K562 (cell line): ENCODE results near the gene HEBP1. TPM values are rescaled to one million over a fixed set of nuclear protein-coding genes. Genes with fewer than 3 reads are reported as not detected.

Experiments used
- CBX3 ChIP-seq, 2 experiments: IDR thresholded peaks; 1 replicate in 1 of 2; 2 replicates in 1 of 2; pipeline ENCODE4 v1.6.1; 2012; ENCODE audit warnings: inconsistent platforms in 2 of 2, low read length in 2 of 2, borderline replicate concordance in 1 of 2, control low read depth in 1 of 2
- DACH1 ChIP-seq: fragments of 450-650 bp; IDR thresholded peaks from 2 replicates; pipeline ENCODE4 v1.6.1; 2018; ENCODE audit not compliant: partially characterized antibody
- DMBX1 ChIP-seq: fragments of 250-450 bp; sonication (Bioruptor Pico); IDR thresholded peaks from 2 replicates; pipeline ENCODE4 v1.8.0; 2022; ENCODE audit warnings: inconsistent platforms, mild to moderate bottlenecking, moderate library complexity, borderline replicate concordance
- ETV1 ChIP-seq: fragments of 450-650 bp; conservative IDR thresholded peaks from 2 replicates; pipeline ENCODE4 v1.6.1; 2016; ENCODE audit warnings: missing genetic modification characterization, control low read depth, low read depth, missing compliant biosample characterization
- GATA2 ChIP-seq: sonication (generic); formaldehyde crosslinking; IDR thresholded peaks from 2 replicates; pipeline ENCODE4 v1.4.0; 2020; ENCODE audit warnings: mild to moderate bottlenecking, missing genetic modification reagents
- GATAD2A ChIP-seq: fragments of 450-650 bp; IDR thresholded peaks from 2 replicates; pipeline ENCODE4 v1.6.1; 2017
- NFRKB ChIP-seq: fragments of 450-650 bp; IDR thresholded peaks from 2 replicates; pipeline ENCODE4 v1.6.1; 2016; ENCODE audit warnings: low read depth
- PHF8 ChIP-seq: fragments of 200-600 bp; sonication (generic); IDR thresholded peaks from 2 replicates; pipeline ENCODE4 v1.6.1; 2012; ENCODE audit warnings: mixed run types, mild to moderate bottlenecking, inconsistent platforms, low read length, moderate library complexity, borderline replicate concordance
- SIX5 ChIP-seq, 2 experiments: IDR thresholded peaks; 2 replicates each; pipeline ENCODE4 v1.6.1; 2011; ENCODE audit warnings: low read length in 2 of 2, borderline replicate concordance in 1 of 2, low read depth in 1 of 2, mild to moderate bottlenecking in 1 of 2, moderate library complexity in 1 of 2; ENCODE audit not compliant: insufficient read depth in 1 of 2
- TAF9B ChIP-seq: fragments of 450-650 bp; IDR thresholded peaks from 2 replicates; pipeline ENCODE4 v1.6.1; 2018; ENCODE audit warnings: mild to moderate bottlenecking; ENCODE audit not compliant: partially characterized antibody
- TAL1 ChIP-seq: fragments of 450-650 bp; IDR thresholded peaks from 2 replicates; pipeline ENCODE4 v1.6.1; 2016; ENCODE audit warnings: mild to moderate bottlenecking
- U2AF2 ChIP-seq: fragments of 200-400 bp; formaldehyde crosslinking; optimal IDR thresholded peaks from 2 replicates; pipeline ENCODE3; 2017; ENCODE audit warnings: low read depth, mild to moderate bottlenecking, low read length
- XRCC5 ChIP-seq: fragments of 200-400 bp; formaldehyde crosslinking; IDR thresholded peaks from 2 replicates; pipeline ENCODE4 v1.6.1; 2017; ENCODE audit warnings: low read depth, mild to moderate bottlenecking, low read length
- ZBTB17 ChIP-seq: fragments of 450-650 bp; formaldehyde crosslinking; IDR thresholded peaks from 2 replicates; pipeline ENCODE4 v1.4.0; 2020; ENCODE audit warnings: mild to moderate bottlenecking
- ZFX ChIP-seq: sonication (generic); formaldehyde crosslinking; IDR thresholded peaks from 2 replicates; pipeline ENCODE4 v1.8.0; 2022; ENCODE audit warnings: mild to moderate bottlenecking, missing genetic modification reagents, moderate library complexity
- ZNF146 ChIP-seq: IDR thresholded peaks from one replicate; pipeline ENCODE4 v1.6.1; 2018; ENCODE audit warnings: missing compliant biosample characterization; ENCODE audit not compliant: unreplicated experiment
- ZNF175 ChIP-seq: fragments of 200-800 bp; sonication (Bioruptor generic); IDR thresholded peaks from 2 replicates; pipeline ENCODE4 v1.6.1; 2016; ENCODE audit warnings: low read depth, mild to moderate bottlenecking, missing genetic modification characterization, missing compliant biosample characterization
- ZNF224 ChIP-seq: sonication (generic); formaldehyde crosslinking; IDR thresholded peaks from 2 replicates; pipeline ENCODE4 v1.8.0; 2022; ENCODE audit warnings: mild to moderate bottlenecking, missing genetic modification reagents
- ZNF263 ChIP-seq: sonication (generic); formaldehyde crosslinking; IDR thresholded peaks from 2 replicates; pipeline ENCODE4 v1.8.0; 2022; ENCODE audit warnings: mild to moderate bottlenecking, missing genetic modification reagents, borderline replicate concordance
- ZNF311 ChIP-seq: fragments of 250-450 bp; sonication (Bioruptor Pico); IDR thresholded peaks from 2 replicates; pipeline ENCODE4 v1.4.0; 2020; ENCODE audit warnings: mild to moderate bottlenecking, moderate library complexity
- ZNF41 ChIP-seq: fragments of 250-450 bp; sonication (Bioruptor Pico); conservative IDR thresholded peaks from 2 replicates; pipeline ENCODE4 v1.4.0; 2020; ENCODE audit warnings: mild to moderate bottlenecking
- polyA plus RNA-seq, 8 experiments: library from polyadenylated mRNA; depleted of rRNA in 4 of 8; stranded (reverse) in 5 of 8; unstranded in 3 of 8; fragments of >200 nt; fragmentation: Nextera tagmentation in 2 of 8; fragmentation: Illumina TruSeq in 1 of 8; extraction: Ambion mirVana in 2 of 8; extraction: Trizol in 1 of 8; gene quantifications; 2 replicates each; pipeline versions ENCODE4 v1.2.1 to v1.2.3, GENCODE V29; 2011 to 2014; ENCODE audit warnings: inconsistent platforms in 1 of 8, missing spikeins in 1 of 8
- total RNA-seq, 7 experiments: library from RNA; depleted of rRNA in 6 of 7; stranded (reverse); fragments of >200 nt in 6 of 7; fragmentation: Illumina TruSeq in 2 of 7; extraction: Trizol in 2 of 7; gene quantifications; 2 replicates each; pipeline versions ENCODE4 v1.2.1 to v1.2.3, GENCODE V29; 2011 to 2021; ENCODE audit warnings: low replicate concordance in 1 of 7
- TF ChIP-seq, protein P1 (sequence below): fragments of 450-650 bp; IDR thresholded peaks from 2 replicates; pipeline ENCODE4 v1.7.1; 2018; ENCODE audit warnings: mild to moderate bottlenecking, low read depth; ENCODE audit not compliant: partially characterized antibody
- TF ChIP-seq, protein P2 (sequence below): fragments of 250-450 bp; sonication (Bioruptor Pico); IDR thresholded peaks from 2 replicates; pipeline ENCODE4 v1.4.0; 2020; ENCODE audit warnings: borderline replicate concordance
- TF ChIP-seq, protein P3 (sequence below): fragments of 450-650 bp; IDR thresholded peaks from 2 replicates; pipeline ENCODE4 v1.6.1; 2017; ENCODE audit warnings: mild to moderate bottlenecking, moderate library complexity

Gene HEBP1
- total and polyA plus RNA-seq, 9 of the 15 experiments (the other 6 are each of a cell fraction or from before 2014, with no cell fraction given), result 1.1 to 10.1 (median 2.4) TPM

DNA sequence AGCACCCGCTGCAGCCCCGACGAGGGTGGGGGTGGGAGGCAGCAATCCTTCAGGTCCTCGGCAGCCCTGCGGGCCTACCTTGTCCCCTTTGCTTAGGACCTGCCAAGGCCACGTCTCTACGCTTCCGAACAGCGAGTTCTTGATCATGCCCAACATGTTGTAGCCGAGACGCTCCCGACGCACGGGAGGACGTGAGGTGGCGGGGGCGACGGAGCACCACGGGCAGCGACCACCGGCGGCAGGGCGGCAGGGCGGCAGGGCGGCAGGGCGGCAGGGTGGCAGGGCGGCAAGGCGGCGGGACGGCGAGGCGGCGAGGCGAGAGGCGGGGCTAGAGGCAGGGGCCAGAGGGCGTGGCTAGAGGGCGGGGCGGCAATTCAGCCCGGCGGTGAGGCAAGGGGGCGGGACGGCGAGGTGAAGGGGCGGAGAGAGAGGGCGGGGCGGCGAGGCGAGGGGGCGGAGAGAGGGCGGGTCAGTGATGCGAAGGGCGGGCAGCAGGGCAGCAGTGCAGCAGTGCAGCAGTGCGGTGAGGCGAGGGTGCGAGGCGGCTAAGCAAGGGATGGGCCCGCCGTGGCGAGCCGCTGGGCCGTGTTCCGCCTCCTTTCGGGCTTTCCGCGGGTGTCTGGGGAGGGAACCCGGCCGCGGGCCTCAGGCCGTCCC, at the start of gene HEBP1 (continued):
- TF ChIP-seq ETV1, result no peak
- no peak for TF ChIP-seq ZNF175 (CRISPR knock-in tag)
- TF ChIP-seq ZNF41, result no peak
- TF ChIP-seq ZBTB17 (CRISPR knock-in tag), result no peak
- no peak for TF ChIP-seq U2AF2
- TF ChIP-seq, protein P1, sequence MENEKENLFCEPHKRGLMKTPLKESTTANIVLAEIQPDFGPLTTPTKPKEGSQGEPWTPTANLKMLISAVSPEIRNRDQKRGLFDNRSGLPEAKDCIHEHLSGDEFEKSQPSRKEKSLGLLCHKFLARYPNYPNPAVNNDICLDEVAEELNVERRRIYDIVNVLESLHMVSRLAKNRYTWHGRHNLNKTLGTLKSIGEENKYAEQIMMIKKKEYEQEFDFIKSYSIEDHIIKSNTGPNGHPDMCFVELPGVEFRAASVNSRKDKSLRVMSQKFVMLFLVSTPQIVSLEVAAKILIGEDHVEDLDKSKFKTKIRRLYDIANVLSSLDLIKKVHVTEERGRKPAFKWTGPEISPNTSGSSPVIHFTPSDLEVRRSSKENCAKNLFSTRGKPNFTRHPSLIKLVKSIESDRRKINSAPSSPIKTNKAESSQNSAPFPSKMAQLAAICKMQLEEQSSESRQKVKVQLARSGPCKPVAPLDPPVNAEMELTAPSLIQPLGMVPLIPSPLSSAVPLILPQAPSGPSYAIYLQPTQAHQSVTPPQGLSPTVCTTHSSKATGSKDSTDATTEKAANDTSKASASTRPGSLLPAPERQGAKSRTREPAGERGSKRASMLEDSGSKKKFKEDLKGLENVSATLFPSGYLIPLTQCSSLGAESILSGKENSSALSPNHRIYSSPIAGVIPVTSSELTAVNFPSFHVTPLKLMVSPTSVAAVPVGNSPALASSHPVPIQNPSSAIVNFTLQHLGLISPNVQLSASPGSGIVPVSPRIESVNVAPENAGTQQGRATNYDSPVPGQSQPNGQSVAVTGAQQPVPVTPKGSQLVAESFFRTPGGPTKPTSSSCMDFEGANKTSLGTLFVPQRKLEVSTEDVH, result no peak
- peak; percentile 64 for TF ChIP-seq ZFX (CRISPR knock-in tag)
- TF ChIP-seq DACH1, result no peak
- TF ChIP-seq, protein P2, sequence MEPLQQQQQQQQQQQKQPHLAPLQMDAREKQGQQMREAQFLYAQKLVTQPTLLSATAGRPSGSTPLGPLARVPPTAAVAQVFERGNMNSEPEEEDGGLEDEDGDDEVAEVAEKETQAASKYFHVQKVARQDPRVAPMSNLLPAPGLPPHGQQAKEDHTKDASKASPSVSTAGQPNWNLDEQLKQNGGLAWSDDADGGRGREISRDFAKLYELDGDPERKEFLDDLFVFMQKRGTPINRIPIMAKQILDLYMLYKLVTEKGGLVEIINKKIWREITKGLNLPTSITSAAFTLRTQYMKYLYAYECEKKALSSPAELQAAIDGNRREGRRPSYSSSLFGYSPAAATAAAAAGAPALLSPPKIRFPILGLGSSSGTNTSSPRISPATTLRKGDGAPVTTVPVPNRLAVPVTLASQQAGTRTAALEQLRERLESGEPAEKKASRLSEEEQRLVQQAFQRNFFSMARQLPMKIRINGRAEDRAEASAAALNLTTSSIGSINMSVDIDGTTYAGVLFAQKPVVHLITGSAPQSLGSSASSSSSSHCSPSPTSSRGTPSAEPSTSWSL (CRISPR knock-in tag), result no peak
- TF ChIP-seq XRCC5, result no peak
- TF ChIP-seq CBX3 (IDR thresholded peaks at IDR 0.05; ENCODE audit: borderline replicate concordance in 1 of 2, low read length in 2 of 2), result no peak
- TF ChIP-seq NFRKB, result no peak
- no peak for TF ChIP-seq GATA2 (CRISPR knock-in tag)
- no peak for TF ChIP-seq ZNF146
- no peak for TF ChIP-seq ZNF311 (CRISPR knock-in tag)
- no peak for TF ChIP-seq GATAD2A
- TF ChIP-seq, protein P3, sequence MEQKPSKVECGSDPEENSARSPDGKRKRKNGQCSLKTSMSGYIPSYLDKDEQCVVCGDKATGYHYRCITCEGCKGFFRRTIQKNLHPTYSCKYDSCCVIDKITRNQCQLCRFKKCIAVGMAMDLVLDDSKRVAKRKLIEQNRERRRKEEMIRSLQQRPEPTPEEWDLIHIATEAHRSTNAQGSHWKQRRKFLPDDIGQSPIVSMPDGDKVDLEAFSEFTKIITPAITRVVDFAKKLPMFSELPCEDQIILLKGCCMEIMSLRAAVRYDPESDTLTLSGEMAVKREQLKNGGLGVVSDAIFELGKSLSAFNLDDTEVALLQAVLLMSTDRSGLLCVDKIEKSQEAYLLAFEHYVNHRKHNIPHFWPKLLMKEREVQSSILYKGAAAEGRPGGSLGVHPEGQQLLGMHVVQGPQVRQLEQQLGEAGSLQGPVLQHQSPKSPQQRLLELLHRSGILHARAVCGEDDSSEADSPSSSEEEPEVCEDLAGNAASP, result no peak
- TF ChIP-seq ZNF263 (CRISPR knock-in tag), result no peak
- TF ChIP-seq SIX5 (IDR thresholded peaks at IDR 0.05; ENCODE audit: borderline replicate concordance in 1 of 2, insufficient read depth in 1 of 2, low read depth in 1 of 2, low read length in 2 of 2), result no peak
- TF ChIP-seq PHF8, result peak; percentile 37; the same call in 1 of the 2 replicates
- TF ChIP-seq TAL1, result no peak
- TF ChIP-seq ZNF224 (CRISPR knock-in tag), result no peak
- no peak for TF ChIP-seq TAF9B
- no peak for TF ChIP-seq DMBX1 (CRISPR knock-in tag)
